GM12878 (cell line): Measurements from ENCODE around the gene TBC1D1. TPM values are rescaled to one million over a fixed set of nuclear protein-coding genes. Genes with fewer than 3 reads are reported as not detected.

ENCODE experiments used
- ATAC-seq: fragments of 200-7000 bp; cut with Tn5 transposase; 3 replicates; pipeline ENCODE4 v1.9.1; 2020; ENCODE audit warnings: mild to moderate bottlenecking, moderate library complexity
- BruUV-seq: library from RNA; stranded (reverse); fragments of 400-500 nt; replicated peaks from 2 replicates; lab custom pipeline; 2021; lab: Mats Ljungman, UMichigan
- CTCF ChIA-PET: fragments of 300-600 bp; sonication (Branson Sonifier 250); formaldehyde crosslinking; extraction: SDS; loops from one replicate; lab custom pipeline; 2021; ENCODE audit warnings: inconsistent platforms; lab: Yijun Ruan, JAX
- POLR2A ChIA-PET: fragments of 350-600 bp; formaldehyde crosslinking; extraction: SDS; loops from one replicate; lab custom pipeline; 2021; ENCODE audit warnings: inconsistent platforms; lab: Charles Lee
- RAD21 ChIA-PET: fragments of 300-600 bp; sonication (Branson Sonifier 250); formaldehyde crosslinking; loops from one replicate; lab custom pipeline; 2023; ENCODE audit warnings: antibody characterized with exemption; ENCODE audit not compliant: unreplicated experiment; lab: Charles Lee
- SMC1A ChIA-PET: fragments of 300-600 bp; sonication (Branson Sonifier 250); formaldehyde crosslinking; loops from one replicate; lab custom pipeline; 2023; ENCODE audit not compliant: unreplicated experiment, uncharacterized antibody; lab: Charles Lee
- DNase-seq: peaks from one replicate; pipeline ENCODE4 v3.0.0-alpha.2; 2011; ENCODE audit warnings: low read depth, low spot score
- FAIRE-seq: peaks from 3 replicates; lab custom pipeline; 2011; peaks lifted over from hg19 to GRCh38; lab: Jason Lieb, UNC
- H2AFZ ChIP-seq: 2 replicates; pipeline ENCODE4 v1.6.0; 2011; ENCODE audit warnings: low read depth, low read length, control low read depth; ENCODE audit not compliant: control insufficient read depth
- H3K27ac ChIP-seq: 2 replicates; pipeline ENCODE4 v1.5.1; 2011; ENCODE audit warnings: control low read depth; ENCODE audit not compliant: control insufficient read depth, insufficient read depth
- H3K27me3 ChIP-seq, 2 experiments: replicated peaks in 1 of 2; 2 replicates each; pipeline versions ENCODE4 v1.6.0 to v1.6.1; 2011; ENCODE audit warnings: low read length in 1 of 2; ENCODE audit not compliant: control insufficient read depth in 2 of 2, insufficient read depth in 2 of 2
- H3K36me3 ChIP-seq, 2 experiments: 2 replicates each; pipeline ENCODE4 v1.5.1; 2011; ENCODE audit warnings: low read length in 1 of 2; ENCODE audit not compliant: control insufficient read depth in 2 of 2, insufficient read depth in 2 of 2
- H3K4me1 ChIP-seq: 2 replicates; pipeline ENCODE4 v1.6.1; 2011; ENCODE audit warnings: mild to moderate bottlenecking, low read length, moderate library complexity, mixed read lengths; ENCODE audit not compliant: control insufficient read depth, insufficient read depth
- H3K4me2 ChIP-seq: 2 replicates; pipeline ENCODE4 v1.6.0; 2011; ENCODE audit warnings: control low read depth; ENCODE audit not compliant: control insufficient read depth, insufficient read depth
- H3K4me3 ChIP-seq: fragments of 200-600 bp; sonication (generic); 2 replicates; pipeline ENCODE4 v1.5.1; 2016
- H3K79me2 ChIP-seq: 2 replicates; pipeline ENCODE4 v1.6.0; 2011; ENCODE audit warnings: low read length; ENCODE audit not compliant: control insufficient read depth, insufficient read depth
- H3K9ac ChIP-seq: 2 replicates; pipeline ENCODE4 v1.8.0; 2011; ENCODE audit warnings: low read length, control low read depth, mixed read lengths; ENCODE audit not compliant: control insufficient read depth, insufficient read depth
- H3K9me3 ChIP-seq: replicated peaks from 3 replicates; pipeline ENCODE4 v1.5.1; 2011; ENCODE audit warnings: mild to moderate bottlenecking, low read length; ENCODE audit not compliant: control insufficient read depth, insufficient read depth
- H4K20me1 ChIP-seq: 2 replicates; pipeline ENCODE4 v1.6.0; 2011; ENCODE audit not compliant: control insufficient read depth, insufficient read depth
- CREM ChIP-seq: IDR thresholded peaks from 2 replicates; pipeline ENCODE4 v1.6.1; 2014; ENCODE audit warnings: antibody characterized with exemption, low read depth
- JUNB ChIP-seq: IDR thresholded peaks from 2 replicates; pipeline ENCODE4 v1.6.1; 2016; ENCODE audit warnings: antibody characterized with exemption, mild to moderate bottlenecking
- MTA2 ChIP-seq: fragments of 450-650 bp; IDR thresholded peaks from 2 replicates; pipeline ENCODE4 v1.6.1; 2016; ENCODE audit warnings: low read depth, mild to moderate bottlenecking, moderate library complexity
- NR2F1 ChIP-seq: fragments of 450-650 bp; conservative IDR thresholded peaks from 2 replicates; pipeline ENCODE4 v1.6.1; 2017; ENCODE audit warnings: mild to moderate bottlenecking
- SIN3A ChIP-seq: IDR thresholded peaks from 2 replicates; pipeline ENCODE4 v1.6.1; 2012; ENCODE audit warnings: low read depth, low read length, improper control_type of control experiment
- SMAD1 ChIP-seq: fragments of 450-650 bp; IDR thresholded peaks from 2 replicates; pipeline ENCODE4 v1.6.1; 2018; ENCODE audit warnings: mild to moderate bottlenecking, low read depth; ENCODE audit not compliant: partially characterized antibody
- WGBS: methylation state at CpG from one replicate; pipeline ENCODE4 v1.1.6; 2016; ENCODE audit warnings: low lambda C conversion rate; ENCODE audit not compliant: insufficient replicate concordance, insufficient coverage; ENCODE audit errors: missing lambda C conversion rate; 5-methylcytosine and 5-hydroxymethylcytosine counted together
- in situ Hi-C: fragments of 300-500 bp; cut with MboI; formaldehyde crosslinking; loops from 9 replicates; pipeline ENCODE4 v1.14.3; 2018; ENCODE audit warnings: mixed read lengths
- intact Hi-C: fragments of 100-400 bp; cut with micrococcal nuclease; formaldehyde crosslinking; loops from one replicate; pipeline ENCODE4 v1.14.2; 2022; ENCODE audit not compliant: unreplicated experiment
- polyA plus RNA-seq, 11 experiments: library from polyadenylated mRNA; depleted of rRNA in 4 of 11; unstranded in 6 of 11; stranded (reverse) in 5 of 11; fragments of >200 nt; fragmentation: Nextera tagmentation in 4 of 11; fragmentation: Illumina TruSeq in 1 of 11; extraction: Ambion mirVana in 4 of 11; extraction: Trizol in 1 of 11; gene quantifications; 1 replicate in 1 of 11; 2 replicates in 10 of 11; pipeline versions ENCODE4 v1.2.1 to v1.2.3, GENCODE V29; 2011 to 2016; ENCODE audit warnings: inconsistent platforms in 2 of 11, missing spikeins in 2 of 11, low read depth in 1 of 11
- total RNA-seq, 4 experiments: library from RNA; depleted of rRNA in 3 of 4; stranded (reverse); fragments of >200 nt in 3 of 4; fragmentation: Illumina TruSeq in 1 of 4; extraction: Trizol in 1 of 4; gene quantifications; 2 replicates each; pipeline versions ENCODE4 v1.2.1 to v1.2.3, GENCODE V29; 2013 to 2021
- TF ChIP-seq, protein P1 (sequence below): fragments of 450-650 bp; IDR thresholded peaks from 2 replicates; pipeline ENCODE4 v1.6.1; 2017; ENCODE audit warnings: mild to moderate bottlenecking
- TF ChIP-seq, protein P2 (sequence below): fragments of 450-650 bp; IDR thresholded peaks from 2 replicates; pipeline ENCODE4 v1.6.1; 2018; ENCODE audit warnings: borderline replicate concordance, mild to moderate bottlenecking; ENCODE audit not compliant: partially characterized antibody

Gene TBC1D1
- total and polyA plus RNA-seq, 10 of the 15 experiments (the other 5 are each of a cell fraction or from before 2014, with no cell fraction given): 5.3 to 102 (median 57.8) TPM

GRCh38 chr4:37924946-37925345 lies 34.1 kb downstream of the TBC1D1 start:
- ChIA-PET RAD21 (no interaction called here), SMC1A (no interaction called here), CTCF (no interaction called here), POLR2A (no interaction called here)
- no peaks in the 10 kb centered on the region for H3K79me2 ChIP-seq
- H2AFZ ChIP-seq: no peak overlapping the region
- H4K20me1 ChIP-seq: no peaks in the 10 kb centered on the region
- FAIRE-seq (no peak), ATAC-seq (no peak), DNase-seq (no peak)
- no peaks in the 10 kb centered on the region for H3K36me3 ChIP-seq
- H3K27me3 ChIP-seq: no peaks in the 10 kb centered on the region
- no TSS peak for BruUV-seq
- WGBS: 79% methylated on average over 7 of the region's 7 CpGs
- in situ Hi-C loops: no loop called here
- H3K9ac ChIP-seq: no peak overlapping the region
- no peaks in the 10 kb centered on the region for H3K4me1 ChIP-seq
- TF ChIP-seq SIN3A (no peak), CREM (no peak), SMAD1 (no peak), JUNB (no peak), MTA2 (no peak), NR2F1 (no peak)
- TF ChIP-seq, protein P1, sequence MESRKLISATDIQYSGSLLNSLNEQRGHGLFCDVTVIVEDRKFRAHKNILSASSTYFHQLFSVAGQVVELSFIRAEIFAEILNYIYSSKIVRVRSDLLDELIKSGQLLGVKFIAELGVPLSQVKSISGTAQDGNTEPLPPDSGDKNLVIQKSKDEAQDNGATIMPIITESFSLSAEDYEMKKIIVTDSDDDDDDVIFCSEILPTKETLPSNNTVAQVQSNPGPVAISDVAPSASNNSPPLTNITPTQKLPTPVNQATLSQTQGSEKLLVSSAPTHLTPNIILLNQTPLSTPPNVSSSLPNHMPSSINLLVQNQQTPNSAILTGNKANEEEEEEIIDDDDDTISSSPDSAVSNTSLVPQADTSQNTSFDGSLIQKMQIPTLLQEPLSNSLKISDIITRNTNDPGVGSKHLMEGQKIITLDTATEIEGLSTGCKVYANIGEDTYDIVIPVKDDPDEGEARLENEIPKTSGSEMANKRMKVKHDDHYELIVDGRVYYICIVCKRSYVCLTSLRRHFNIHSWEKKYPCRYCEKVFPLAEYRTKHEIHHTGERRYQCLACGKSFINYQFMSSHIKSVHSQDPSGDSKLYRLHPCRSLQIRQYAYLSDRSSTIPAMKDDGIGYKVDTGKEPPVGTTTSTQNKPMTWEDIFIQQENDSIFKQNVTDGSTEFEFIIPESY: no peak
- TF ChIP-seq, protein P2, sequence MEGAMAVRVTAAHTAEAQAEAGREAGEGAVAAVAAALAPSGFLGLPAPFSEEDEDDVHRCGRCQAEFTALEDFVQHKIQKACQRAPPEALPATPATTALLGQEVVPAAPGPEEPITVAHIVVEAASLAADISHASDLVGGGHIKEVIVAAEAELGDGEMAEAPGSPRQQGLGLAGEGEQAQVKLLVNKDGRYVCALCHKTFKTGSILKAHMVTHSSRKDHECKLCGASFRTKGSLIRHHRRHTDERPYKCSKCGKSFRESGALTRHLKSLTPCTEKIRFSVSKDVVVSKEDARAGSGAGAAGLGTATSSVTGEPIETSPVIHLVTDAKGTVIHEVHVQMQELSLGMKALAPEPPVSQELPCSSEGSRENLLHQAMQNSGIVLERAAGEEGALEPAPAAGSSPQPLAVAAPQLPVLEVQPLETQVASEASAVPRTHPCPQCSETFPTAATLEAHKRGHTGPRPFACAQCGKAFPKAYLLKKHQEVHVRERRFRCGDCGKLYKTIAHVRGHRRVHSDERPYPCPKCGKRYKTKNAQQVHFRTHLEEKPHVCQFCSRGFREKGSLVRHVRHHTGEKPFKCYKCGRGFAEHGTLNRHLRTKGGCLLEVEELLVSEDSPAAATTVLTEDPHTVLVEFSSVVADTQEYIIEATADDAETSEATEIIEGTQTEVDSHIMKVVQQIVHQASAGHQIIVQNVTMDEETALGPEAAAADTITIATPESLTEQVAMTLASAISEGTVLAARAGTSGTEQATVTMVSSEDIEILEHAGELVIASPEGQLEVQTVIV: no peak
- no peaks in the 10 kb centered on the region; the same call in 2 of the 3 replicates for H3K9me3 ChIP-seq
- H3K4me3 ChIP-seq: no peak overlapping the region
- H3K4me2 ChIP-seq: no peak overlapping the region
- H3K27ac ChIP-seq: no peak overlapping the region
- intact Hi-C loops: no loop called here
